Glutamatergic neuron (in vitro differentiated cells): ENCODE results near the gene HACD2. TPM values are rescaled to one million over a fixed set of nuclear protein-coding genes. Genes with fewer than 3 reads are reported as not detected.

Experiments used
- DNase-seq: peaks from one replicate; pipeline ENCODE4 v3.0.0; 2022
- H3K27ac Mint-ChIP-seq: one replicate; pipeline ENCODE4 v1.8.0; 2020; ENCODE audit warnings: mild to moderate bottlenecking, mixed read lengths, inconsistent platforms; ENCODE audit not compliant: unreplicated experiment
- H3K27me3 Mint-ChIP-seq: one replicate; pipeline ENCODE4 v1.8.0; 2020; ENCODE audit warnings: mild to moderate bottlenecking, moderate library complexity, mixed read lengths, inconsistent platforms; ENCODE audit not compliant: unreplicated experiment
- H3K36me3 Mint-ChIP-seq: one replicate; pipeline ENCODE4 v1.8.0; 2020; ENCODE audit warnings: mild to moderate bottlenecking, mixed read lengths, inconsistent platforms; ENCODE audit not compliant: unreplicated experiment
- H3K4me1 Mint-ChIP-seq: one replicate; pipeline ENCODE4 v1.8.0; 2020; ENCODE audit warnings: mild to moderate bottlenecking, low read depth, mixed read lengths, inconsistent platforms; ENCODE audit not compliant: unreplicated experiment
- H3K4me3 Mint-ChIP-seq: one replicate; pipeline ENCODE4 v1.8.0; 2020; ENCODE audit warnings: mild to moderate bottlenecking, mixed read lengths, inconsistent platforms; ENCODE audit not compliant: unreplicated experiment
- H3K9me3 Mint-ChIP-seq: one replicate; pipeline ENCODE4 v1.8.0; 2020; ENCODE audit warnings: mild to moderate bottlenecking, moderate library complexity, mixed read lengths, inconsistent platforms; ENCODE audit not compliant: unreplicated experiment
- total RNA-seq: library from RNA; stranded (reverse); fragmentation: NEBNext Ultra II Directional; extraction: Animal tissue kit (Norgen Biotek cat#: 25700); gene quantifications from one replicate; pipeline ENCODE4 v1.2.1, GENCODE V29; 2021; ENCODE audit not compliant: unreplicated experiment
- TF ChIP-seq, protein P1 (sequence below): fragments of 200-600 bp; sonication (generic); IDR thresholded peaks from one replicate; pipeline ENCODE4 v1.5.0; 2021; ENCODE audit not compliant: partially characterized antibody, unreplicated experiment

The HACD2 gene
- total RNA-seq, 1 donor from 2014 or later, result 6.9 TPM

DNA sequence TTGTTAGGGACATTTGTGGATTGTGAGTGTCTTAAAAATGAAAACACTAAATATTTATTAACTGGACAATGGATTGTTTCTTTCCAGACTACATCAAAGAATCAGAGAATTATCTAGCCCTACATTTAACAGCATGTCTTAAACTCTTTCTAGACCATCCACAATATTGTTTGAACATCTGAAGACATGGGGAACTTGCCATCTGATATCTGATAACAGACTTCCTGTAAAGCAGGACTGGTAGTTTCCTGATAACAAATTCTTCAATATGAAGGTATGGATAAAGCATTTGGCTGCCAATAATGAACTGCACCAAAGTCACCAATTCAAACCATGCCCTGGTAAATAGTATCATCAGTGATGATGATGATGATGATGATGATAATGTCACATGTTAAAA lies 26.2 kb upstream of the HACD2 start:
- H3K4me1 Mint-ChIP-seq, result peaks cover 31% of the 10 kb centered on the region
- no peaks in the 10 kb centered on the region for H3K36me3 Mint-ChIP-seq
- no peak for DNase-seq
- H3K4me3 Mint-ChIP-seq, result peak overlapping the region; percentile 6
- TF ChIP-seq, protein P1, sequence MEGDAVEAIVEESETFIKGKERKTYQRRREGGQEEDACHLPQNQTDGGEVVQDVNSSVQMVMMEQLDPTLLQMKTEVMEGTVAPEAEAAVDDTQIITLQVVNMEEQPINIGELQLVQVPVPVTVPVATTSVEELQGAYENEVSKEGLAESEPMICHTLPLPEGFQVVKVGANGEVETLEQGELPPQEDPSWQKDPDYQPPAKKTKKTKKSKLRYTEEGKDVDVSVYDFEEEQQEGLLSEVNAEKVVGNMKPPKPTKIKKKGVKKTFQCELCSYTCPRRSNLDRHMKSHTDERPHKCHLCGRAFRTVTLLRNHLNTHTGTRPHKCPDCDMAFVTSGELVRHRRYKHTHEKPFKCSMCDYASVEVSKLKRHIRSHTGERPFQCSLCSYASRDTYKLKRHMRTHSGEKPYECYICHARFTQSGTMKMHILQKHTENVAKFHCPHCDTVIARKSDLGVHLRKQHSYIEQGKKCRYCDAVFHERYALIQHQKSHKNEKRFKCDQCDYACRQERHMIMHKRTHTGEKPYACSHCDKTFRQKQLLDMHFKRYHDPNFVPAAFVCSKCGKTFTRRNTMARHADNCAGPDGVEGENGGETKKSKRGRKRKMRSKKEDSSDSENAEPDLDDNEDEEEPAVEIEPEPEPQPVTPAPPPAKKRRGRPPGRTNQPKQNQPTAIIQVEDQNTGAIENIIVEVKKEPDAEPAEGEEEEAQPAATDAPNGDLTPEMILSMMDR, result no peak
- peaks cover 2% of the 10 kb centered on the region for H3K27me3 Mint-ChIP-seq
- H3K9me3 Mint-ChIP-seq, result peaks cover 4% of the 10 kb centered on the region
- H3K27ac Mint-ChIP-seq, result no peak overlapping the region

DNA sequence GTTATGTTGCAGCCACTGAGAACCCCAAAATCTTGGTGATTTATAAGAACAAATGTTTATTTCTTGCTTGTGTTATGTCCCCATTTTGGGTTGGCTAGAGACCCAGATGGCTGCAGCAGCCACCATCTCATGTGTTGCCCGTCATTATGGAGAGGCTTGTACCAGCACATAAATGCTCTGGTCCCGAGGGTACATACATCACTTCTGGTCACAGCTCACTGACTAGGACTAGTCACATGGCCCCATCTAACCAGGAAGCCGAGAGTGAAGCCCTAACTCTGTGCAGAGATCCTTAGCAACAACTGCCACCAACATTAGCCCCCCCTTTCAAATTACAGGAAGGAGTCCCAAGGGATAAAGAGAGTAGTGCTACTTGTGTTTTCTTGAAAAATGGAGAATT lies 25.5 kb upstream of the HACD2 start:
- peaks cover 31% of the 10 kb centered on the region for H3K4me1 Mint-ChIP-seq
- peak; percentile 63 for DNase-seq
- peaks cover 4% of the 10 kb centered on the region for H3K9me3 Mint-ChIP-seq
- TF ChIP-seq, protein P1, result no peak
- peak overlapping the region; percentile 71 for H3K4me3 Mint-ChIP-seq
- H3K27ac Mint-ChIP-seq, result peak overlapping the region; percentile 69
- peaks cover 2% of the 10 kb centered on the region for H3K27me3 Mint-ChIP-seq
- no peaks in the 10 kb centered on the region for H3K36me3 Mint-ChIP-seq

DNA sequence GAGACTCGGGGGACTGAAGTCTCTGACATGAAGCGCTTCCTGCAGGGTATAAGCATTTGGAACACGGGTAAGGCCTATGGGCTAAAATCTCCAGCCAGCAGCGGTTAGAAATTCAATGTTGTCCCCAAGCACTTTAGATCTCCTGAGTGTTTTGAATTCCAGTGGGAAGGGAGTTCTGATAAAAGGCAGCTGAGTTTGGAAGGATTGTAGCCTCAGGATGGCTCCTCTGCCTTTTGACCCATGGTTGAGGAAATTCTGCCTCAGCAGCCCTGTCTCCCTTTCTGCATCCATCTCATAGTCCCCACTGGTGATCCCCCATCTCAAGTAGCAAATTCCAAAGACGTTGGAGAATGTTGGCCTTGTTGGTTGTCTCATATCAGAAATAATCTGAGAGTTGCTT lies 24.2 kb upstream of the HACD2 start:
- peaks cover 30% of the 10 kb centered on the region for H3K4me1 Mint-ChIP-seq

DNA sequence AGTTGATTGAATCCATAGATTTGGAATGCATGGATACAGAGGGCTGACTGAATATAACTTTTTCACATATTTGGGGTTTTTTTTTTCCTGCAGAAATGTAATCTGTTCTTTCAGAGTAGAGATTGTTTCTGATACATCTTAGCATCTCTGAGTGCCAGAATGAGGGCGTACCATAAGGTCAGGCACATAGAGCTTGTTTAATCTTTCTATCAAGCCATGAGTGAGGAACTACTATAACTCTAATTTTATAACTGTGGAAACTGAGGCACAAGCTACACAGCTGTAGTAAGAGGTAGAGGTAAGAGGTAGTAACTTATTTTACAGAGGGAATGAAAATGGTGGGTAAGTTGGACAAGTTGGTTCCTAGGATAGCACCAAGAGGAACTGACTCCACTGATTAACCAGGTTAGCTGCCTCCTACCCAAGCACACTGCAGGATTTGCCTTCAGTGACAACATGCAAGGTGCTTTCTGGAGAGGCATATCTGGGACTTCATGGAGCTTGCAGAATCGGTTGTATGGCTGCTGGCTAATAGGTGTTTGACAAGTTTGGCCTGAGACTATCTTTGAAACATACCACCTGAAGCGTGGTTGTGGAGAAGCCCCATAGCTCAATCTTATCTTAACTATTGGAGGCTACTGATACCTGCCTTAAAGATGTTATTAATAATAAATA lies 23.5 kb upstream of the HACD2 start:
- no peak overlapping the region for H3K4me3 Mint-ChIP-seq
- peaks cover 27% of the 10 kb centered on the region for H3K4me1 Mint-ChIP-seq
- no peaks in the 10 kb centered on the region for H3K36me3 Mint-ChIP-seq
- TF ChIP-seq, protein P1, result no peak
- peak overlapping the region; percentile 23 for H3K27ac Mint-ChIP-seq
- H3K9me3 Mint-ChIP-seq, result peaks cover 4% of the 10 kb centered on the region
- no peak for DNase-seq
- peaks cover 2% of the 10 kb centered on the region for H3K27me3 Mint-ChIP-seq

More for the DNA sequence above, 24.2 kb upstream of the HACD2 start:
- H3K27me3 Mint-ChIP-seq, result peaks cover 2% of the 10 kb centered on the region
- DNase-seq, result no peak
- no peak overlapping the region for H3K4me3 Mint-ChIP-seq
- no peaks in the 10 kb centered on the region for H3K36me3 Mint-ChIP-seq
- H3K27ac Mint-ChIP-seq, result peak overlapping the region; percentile 67
- TF ChIP-seq, protein P1, result no peak
- H3K9me3 Mint-ChIP-seq, result peaks cover 4% of the 10 kb centered on the region

DNA sequence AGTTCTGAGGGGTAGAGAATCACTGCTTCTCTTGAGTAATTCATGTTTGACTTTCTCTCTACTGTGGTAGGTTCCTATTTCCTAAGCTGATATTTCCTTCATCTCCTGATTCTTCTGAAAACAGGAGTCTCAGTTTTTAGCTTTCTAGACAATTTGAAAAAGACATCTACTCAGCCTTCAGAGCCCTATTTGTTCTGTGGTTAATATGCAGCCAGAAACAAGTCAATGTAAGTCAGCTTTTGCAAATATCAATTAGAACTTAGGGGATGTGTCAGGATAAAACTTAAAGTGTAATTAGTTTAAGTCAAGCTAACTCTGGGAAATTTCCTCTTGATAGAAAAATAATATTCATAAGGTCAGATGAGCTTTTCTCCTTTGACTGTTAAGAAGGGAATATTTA lies 21.7 kb upstream of the HACD2 start:
- no peak overlapping the region for H3K4me3 Mint-ChIP-seq
- H3K27ac Mint-ChIP-seq, result no peak overlapping the region

More for the DNA sequence above, 21.7 kb upstream of the HACD2 start:
- Mint-ChIP-seq H3K36me3 (no peaks in the 10 kb centered on the region), H3K4me1 (peaks cover 16% of the 10 kb centered on the region), H3K27me3 (peaks cover 2% of the 10 kb centered on the region), H3K9me3 (peaks cover 4% of the 10 kb centered on the region)
- TF ChIP-seq, protein P1, result no peak
- no peak for DNase-seq
